ENCODE measurements around the gene GSTP1. TPM values are rescaled to one million over a fixed set of nuclear protein-coding genes. Genes with fewer than 3 reads are reported as not detected.
A peak's percentile ranks its signal among the peaks of the same experiment; 100 is the strongest.

GSTP1 gene
- total and polyA plus RNA-seq, 11 donors = 294 to 830 (median 393) TPM

- Histone ChIP-seq H3K36me3 (no peaks in the 10 kb centered on the region), H3K4me3 (no peak overlapping the region), H3K27ac (no peak overlapping the region), H3K27me3 (no peaks in the 10 kb centered on the region), H3K4me1 (no peaks in the 10 kb centered on the region), H3K9me3 (peaks cover 0 to 17% (median 8%) of the 10 kb centered on the region in 12 donors)
- TF ChIP-seq CTCF (IDR thresholded peaks at IDR 0.05) (no peak), POLR2A (IDR thresholded peaks at IDR 0.05) (no peak)
- ATAC-seq = peak in 1 of 4 donors; percentile 58
- intact Hi-C loops (cut with DNase I) = no loop called here
- 64 to 76% (median 71%) methylated on average over 6 of the region's 6 CpGs for WGBS, 4 donors
- no peak for DNase-seq
Measured at GRCh38 chr11:67538306-67538705, 45.3 kb upstream of the GSTP1 start.

- peaks cover 0 to 11% (median 4%) of the 10 kb centered on the region in 12 donors for H3K9me3 ChIP-seq
- TF ChIP-seq POLR2A (IDR thresholded peaks at IDR 0.05) (no peak), CTCF (IDR thresholded peaks at IDR 0.05) (no peak)
- H3K27me3 ChIP-seq = no peaks in the 10 kb centered on the region
- no peak overlapping the region for H3K27ac ChIP-seq
- peaks cover 0 to under 1% (median 0%) of the 10 kb centered on the region in 12 donors for H3K4me1 ChIP-seq
- H3K4me3 ChIP-seq = no peak overlapping the region
- WGBS, 4 donors = 87 to 96% (median 90%) methylated on average over 6 to 10 of the region's 10 CpGs
- H3K36me3 ChIP-seq = no peaks in the 10 kb centered on the region
- ATAC-seq = no peak
- intact Hi-C loops (cut with DNase I) = no loop called here
- no peak for DNase-seq
Measured at GRCh38 chr11:67538823-67539505, 44.6 kb upstream of the GSTP1 start.

GRCh38 chr11:67539550-67539949 is 44.1 kb upstream of the GSTP1 start:
- intact Hi-C loops (cut with DNase I) = no loop called here
- ATAC-seq (no peak), DNase-seq (no peak)
- TF ChIP-seq CTCF (IDR thresholded peaks at IDR 0.05) (no peak), POLR2A (IDR thresholded peaks at IDR 0.05) (no peak)
- H3K4me1 ChIP-seq = peaks cover 0 to 6% (median 2%) of the 10 kb centered on the region in 12 donors
- 88 to 92% (median 90%) methylated on average over 4 of the region's 4 CpGs for WGBS, 4 donors
- H3K27me3 ChIP-seq = no peaks in the 10 kb centered on the region
- H3K4me3 ChIP-seq = no peak overlapping the region
- no peaks in the 10 kb centered on the region for H3K36me3 ChIP-seq
- H3K27ac ChIP-seq = no peak overlapping the region
- peaks cover 0 to 5% (median 0%) of the 10 kb centered on the region in 12 donors for H3K9me3 ChIP-seq

GRCh38 chr11:67541198-67541597 is 42.4 kb upstream of the GSTP1 start:
- 89 to 100% (median 94%) methylated on average over 1 to 6 of the region's 6 CpGs for WGBS, 4 donors
- intact Hi-C loops (cut with DNase I) = no loop called here
- Histone ChIP-seq H3K4me3 (no peak overlapping the region), H3K9me3 (no peaks in the 10 kb centered on the region), H3K36me3 (no peaks in the 10 kb centered on the region), H3K27me3 (no peaks in the 10 kb centered on the region), H3K27ac (no peak overlapping the region), H3K4me1 (peaks cover 0 to 15% (median 10%) of the 10 kb centered on the region in 12 donors)
- DNase-seq = no peak
- no peak for ATAC-seq
- TF ChIP-seq POLR2A (IDR thresholded peaks at IDR 0.05) (no peak), CTCF (IDR thresholded peaks at IDR 0.05) (no peak)
